ENCODE data around the gene HERC2. TPM values are rescaled to one million over a fixed set of nuclear protein-coding genes. Genes with fewer than 3 reads are reported as not detected.

Gene HERC2
- total and polyA plus RNA-seq, 2 of the 13 experiments (the other 11 are each of a cell fraction or from before 2014, with no cell fraction given): 17.6 to 24.8 TPM

DNA sequence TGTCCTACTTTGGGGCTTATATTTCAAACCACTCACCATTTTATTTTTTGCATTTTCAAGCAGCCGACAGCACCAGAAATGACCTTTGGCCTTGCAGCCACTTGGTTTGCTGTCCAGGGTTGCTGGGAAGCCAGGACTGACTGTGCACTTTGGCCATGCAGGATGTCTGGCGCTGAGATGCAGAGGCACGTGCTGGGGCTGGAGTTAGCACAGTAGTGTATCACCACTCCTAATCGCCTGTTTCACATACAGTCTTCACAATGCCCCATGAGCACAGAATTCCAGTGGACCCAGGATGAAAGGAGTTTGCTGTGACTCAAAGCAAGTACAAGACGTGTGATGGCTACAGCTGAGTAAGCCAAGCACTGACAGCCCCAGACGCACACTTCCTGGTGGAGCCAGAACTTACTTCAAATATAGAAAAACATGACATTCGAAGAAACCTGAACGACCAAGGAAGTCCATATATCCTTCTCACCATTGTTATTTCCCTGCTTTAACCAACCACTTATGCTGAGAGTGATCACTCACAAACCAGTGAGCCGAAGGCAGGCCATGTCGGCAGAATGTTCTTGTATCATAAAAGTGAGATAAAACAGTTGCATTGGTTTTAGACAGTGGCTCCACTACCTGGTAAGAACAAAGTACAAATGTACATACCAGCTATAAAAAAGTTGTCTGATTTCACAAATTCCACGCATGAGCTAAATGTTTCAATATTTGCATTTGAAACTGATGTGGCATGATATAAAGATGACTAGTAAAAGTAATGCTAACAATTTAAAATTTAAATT, 238.9 kb downstream of the HERC2 start (continued):
- peak; percentile 62; the same call in 1 of the 2 replicates for TF ChIP-seq FOXC1 (CRISPR knock-in tag; IDR thresholded peaks at IDR 0.05; ENCODE audit: borderline replicate concordance)
- TF ChIP-seq CENPT (CRISPR knock-in tag; IDR thresholded peaks at IDR 0.05; ENCODE audit: low read depth): no peak
- TF ChIP-seq MEIS1 (CRISPR knock-in tag; IDR thresholded peaks at IDR 0.05; ENCODE audit: borderline replicate concordance): no peak
- TF ChIP-seq ZNF850 (CRISPR knock-in tag; conservative IDR thresholded peaks at IDR 0.05): no peak
- TF ChIP-seq ZNF652 (CRISPR knock-in tag; IDR thresholded peaks at IDR 0.05; ENCODE audit: borderline replicate concordance, low read depth): no peak
- TF ChIP-seq ARNT (IDR thresholded peaks at IDR 0.05): no peak
- no peak for TF ChIP-seq DR1 (CRISPR knock-in tag; IDR thresholded peaks at IDR 0.05)
- TF ChIP-seq, protein P1, sequence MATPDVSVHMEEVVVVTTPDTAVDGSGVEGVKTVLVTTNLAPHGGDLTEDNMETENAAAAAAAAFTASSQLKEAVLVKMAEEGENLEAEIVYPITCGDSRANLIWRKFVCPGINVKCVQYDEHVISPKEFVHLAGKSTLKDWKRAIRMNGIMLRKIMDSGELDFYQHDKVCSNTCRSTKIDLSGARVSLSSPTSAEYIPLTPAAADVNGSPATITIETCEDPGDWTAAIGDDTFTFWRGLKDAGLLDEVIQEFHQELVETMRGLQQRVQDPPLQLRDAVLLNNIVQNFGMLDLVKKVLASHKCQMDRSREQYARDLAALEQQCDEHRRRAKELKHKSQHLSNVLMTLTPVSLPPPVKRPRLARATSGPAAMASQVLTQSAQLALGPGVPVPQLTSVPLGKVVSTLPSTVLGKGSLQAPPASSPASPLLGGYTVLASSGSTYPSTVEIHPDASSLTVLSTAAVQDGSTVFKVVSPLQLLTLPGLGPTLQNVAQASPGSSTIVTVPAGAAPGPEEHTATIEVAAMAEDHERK (CRISPR knock-in tag; IDR thresholded peaks at IDR 0.05; ENCODE audit: low read depth): no peak
- no peak for TF ChIP-seq SRSF1 (optimal IDR thresholded peaks at IDR 0.05; ENCODE audit: low read depth, low read length)
- no peak for TF ChIP-seq MIER3 (CRISPR knock-in tag; IDR thresholded peaks at IDR 0.05; ENCODE audit: borderline replicate concordance)
- TF ChIP-seq ZFP1 (CRISPR knock-in tag; IDR thresholded peaks at IDR 0.05): no peak
- no peak for TF ChIP-seq RBAK (CRISPR knock-in tag; IDR thresholded peaks at IDR 0.05)
- TF ChIP-seq SMAD1 (CRISPR knock-in tag; IDR thresholded peaks at IDR 0.05; ENCODE audit: borderline replicate concordance, low read depth): no peak
- no peak for TF ChIP-seq RBFOX2 (IDR thresholded peaks at IDR 0.05; ENCODE audit: low read depth, low read length)
- no peak for TF ChIP-seq ZMAT3 (CRISPR knock-in tag; conservative IDR thresholded peaks at IDR 0.05)
- TF ChIP-seq MZF1 (CRISPR knock-in tag; IDR thresholded peaks at IDR 0.05; ENCODE audit: borderline replicate concordance): no peak
- peak in 1 of 2 experiments; percentile 34; a peak in 1 of 4 replicates for TF ChIP-seq MAFK (conservative IDR thresholded peaks at IDR 0.05 in 1 of 2, IDR thresholded peaks at IDR 0.05 in 1 of 2; ENCODE audit: low read length in 2 of 2)
- no peak for TF ChIP-seq RARG (CRISPR knock-in tag; IDR thresholded peaks at IDR 0.05; ENCODE audit: low read depth)
- no peak for TF ChIP-seq ELF3 (CRISPR knock-in tag; IDR thresholded peaks at IDR 0.05)
- peak; percentile 55; the same call in 1 of the 2 replicates for TF ChIP-seq ZNF777 (CRISPR knock-in tag; IDR thresholded peaks at IDR 0.05)
- no peak for TF ChIP-seq SIN3B (IDR thresholded peaks at IDR 0.05; ENCODE audit: low read length)
- TF ChIP-seq PAWR (CRISPR knock-in tag; IDR thresholded peaks at IDR 0.05; ENCODE audit: borderline replicate concordance): no peak
- no peak for TF ChIP-seq CC2D1A (CRISPR knock-in tag; IDR thresholded peaks at IDR 0.05)
- no peak for TF ChIP-seq ZBTB7B (CRISPR knock-in tag; IDR thresholded peaks at IDR 0.05)
- TF ChIP-seq ZNF776 (CRISPR knock-in tag; IDR thresholded peaks at IDR 0.05): no peak
- TF ChIP-seq, protein P2, sequence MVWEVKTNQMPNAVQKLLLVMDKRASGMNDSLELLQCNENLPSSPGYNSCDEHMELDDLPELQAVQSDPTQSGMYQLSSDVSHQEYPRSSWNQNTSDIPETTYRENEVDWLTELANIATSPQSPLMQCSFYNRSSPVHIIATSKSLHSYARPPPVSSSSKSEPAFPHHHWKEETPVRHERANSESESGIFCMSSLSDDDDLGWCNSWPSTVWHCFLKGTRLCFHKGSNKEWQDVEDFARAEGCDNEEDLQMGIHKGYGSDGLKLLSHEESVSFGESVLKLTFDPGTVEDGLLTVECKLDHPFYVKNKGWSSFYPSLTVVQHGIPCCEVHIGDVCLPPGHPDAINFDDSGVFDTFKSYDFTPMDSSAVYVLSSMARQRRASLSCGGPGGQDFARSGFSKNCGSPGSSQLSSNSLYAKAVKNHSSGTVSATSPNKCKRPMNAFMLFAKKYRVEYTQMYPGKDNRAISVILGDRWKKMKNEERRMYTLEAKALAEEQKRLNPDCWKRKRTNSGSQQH (CRISPR knock-in tag; IDR thresholded peaks at IDR 0.05; ENCODE audit: low read depth): no peak
- TF ChIP-seq, protein P3, sequence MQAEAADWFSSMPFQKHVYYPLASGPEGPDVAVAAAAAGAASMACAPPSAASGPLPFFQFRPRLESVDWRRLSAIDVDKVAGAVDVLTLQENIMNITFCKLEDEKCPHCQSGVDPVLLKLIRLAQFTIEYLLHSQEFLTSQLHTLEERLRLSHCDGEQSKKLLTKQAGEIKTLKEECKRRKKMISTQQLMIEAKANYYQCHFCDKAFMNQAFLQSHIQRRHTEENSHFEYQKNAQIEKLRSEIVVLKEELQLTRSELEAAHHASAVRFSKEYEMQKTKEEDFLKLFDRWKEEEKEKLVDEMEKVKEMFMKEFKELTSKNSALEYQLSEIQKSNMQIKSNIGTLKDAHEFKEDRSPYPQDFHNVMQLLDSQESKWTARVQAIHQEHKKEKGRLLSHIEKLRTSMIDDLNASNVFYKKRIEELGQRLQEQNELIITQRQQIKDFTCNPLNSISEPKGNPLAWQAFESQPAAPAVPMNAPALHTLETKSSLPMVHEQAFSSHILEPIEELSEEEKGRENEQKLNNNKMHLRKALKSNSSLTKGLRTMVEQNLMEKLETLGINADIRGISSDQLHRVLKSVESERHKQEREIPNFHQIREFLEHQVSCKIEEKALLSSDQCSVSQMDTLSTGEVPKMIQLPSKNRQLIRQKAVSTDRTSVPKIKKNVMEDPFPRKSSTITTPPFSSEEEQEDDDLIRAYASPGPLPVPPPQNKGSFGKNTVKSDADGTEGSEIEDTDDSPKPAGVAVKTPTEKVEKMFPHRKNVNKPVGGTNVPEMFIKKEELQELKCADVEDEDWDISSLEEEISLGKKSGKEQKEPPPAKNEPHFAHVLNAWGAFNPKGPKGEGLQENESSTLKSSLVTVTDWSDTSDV (CRISPR knock-in tag; IDR thresholded peaks at IDR 0.05): no peak

Data from HepG2 (cell line).